OCI-LY7 (cell line): ENCODE results near the gene CTDNEP1.

Experiments used
- CTCF ChIP-seq: fragments of 200-600 bp; sonication (generic); conservative IDR thresholded peaks from 2 replicates; pipeline ENCODE4 v1.5.1; 2014; ENCODE audit warnings: mild to moderate bottlenecking, antibody characterized with exemption, low read length, moderate library complexity, mixed read lengths
- EZH2phosphoT487 ChIP-seq: fragments of 200-600 bp; sonication (generic); IDR thresholded peaks from 2 replicates; pipeline ENCODE4 v1.6.1; 2018; ENCODE audit warnings: low read depth, borderline replicate concordance, mild to moderate bottlenecking, mixed run types, antibody characterized with exemption, low read length, moderate library complexity, mixed read lengths

DNA sequence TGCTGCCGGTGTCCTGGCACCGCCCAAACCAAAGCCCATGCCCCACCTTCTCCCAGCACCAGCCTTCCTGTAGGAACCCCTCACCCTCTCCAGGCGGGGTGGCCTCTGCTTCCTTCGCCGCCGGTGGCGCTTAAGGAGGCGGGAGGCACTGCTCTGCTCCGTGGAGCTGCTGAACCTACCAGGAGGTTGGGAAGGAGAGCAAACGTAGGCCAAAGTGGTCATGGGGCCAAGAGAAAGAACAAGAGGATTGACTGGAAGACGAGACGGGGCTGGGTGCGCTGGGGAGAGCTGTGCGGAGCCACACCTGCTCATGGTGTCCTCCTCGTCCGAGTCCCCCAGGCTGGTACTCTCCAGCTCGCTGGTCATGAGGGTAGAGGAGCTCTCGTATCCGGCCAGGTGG, 22.0 kb downstream of the CTDNEP1 start:
- no peak for TF ChIP-seq EZH2phosphoT487
- no peak for TF ChIP-seq CTCF
